SK-N-SH (cell line): Measurements from ENCODE around the gene NRG3. TPM values are rescaled to one million over a fixed set of nuclear protein-coding genes. Genes with fewer than 3 reads are reported as not detected.

Experiments used
- CTCF ChIA-PET: fragments of 300-600, 350-600 bp; formaldehyde crosslinking; extraction: SDS; loops from one replicate; lab custom pipeline; 2021; lab: Yijun Ruan, JAX
- POLR2A ChIA-PET: fragments of 350-600 bp; sonication (Branson Sonifier 250); formaldehyde crosslinking; extraction: SDS; loops from one replicate; lab custom pipeline; 2020; ENCODE audit warnings: antibody characterized with exemption, inconsistent platforms; lab: Yijun Ruan, JAX
- DNase-seq: peaks from one replicate; pipeline ENCODE4 v3.0.0; 2012
- H2AFZ ChIP-seq: fragments of 200-600 bp; sonication (generic); 2 replicates; pipeline ENCODE4 v1.8.1; 2016; ENCODE audit warnings: antibody characterized with exemption, mild to moderate bottlenecking, low read depth
- H3F3A ChIP-seq: fragments of 200-600 bp; sonication (generic); replicated peaks from 2 replicates; pipeline ENCODE3; 2016; ENCODE audit warnings: antibody characterized with exemption, mild to moderate bottlenecking; ENCODE audit not compliant: insufficient read depth
- H3K27ac ChIP-seq, 2 experiments: fragments of 200-500 bp in 1 of 2; fragments of 200-600 bp in 1 of 2; sonication (Bioruptor generic) in 1 of 2; sonication (generic), shearing (Covaris generic) in 1 of 2; 2 replicates each; pipeline versions ENCODE4 v1.5.1 to v1.6.1; 2014 to 2016; ENCODE audit warnings: low read depth in 2 of 2, inconsistent platforms in 1 of 2, low read length in 1 of 2, mild to moderate bottlenecking in 1 of 2, mixed read lengths in 1 of 2
- H3K27me3 ChIP-seq: fragments of 200-600 bp; sonication (generic), shearing (Covaris generic); 2 replicates; pipeline ENCODE4 v1.6.1; 2016; ENCODE audit warnings: mixed run types; ENCODE audit not compliant: insufficient read depth
- H3K36me3 ChIP-seq, 2 experiments: fragments of 200-500 bp in 1 of 2; fragments of 200-600 bp in 1 of 2; sonication (Bioruptor generic) in 1 of 2; sonication (generic) in 1 of 2; replicated peaks in 1 of 2; 2 replicates each; pipeline versions ENCODE3 to v1.5.1; 2014 to 2016; ENCODE audit warnings: low read length in 1 of 2, mild to moderate bottlenecking in 1 of 2; ENCODE audit not compliant: insufficient read depth in 2 of 2, control insufficient read depth in 1 of 2
- H3K4me1 ChIP-seq, 2 experiments: fragments of 200-500 bp in 1 of 2; fragments of 200-600 bp in 1 of 2; sonication (Bioruptor generic) in 1 of 2; sonication (generic), shearing (Covaris generic) in 1 of 2; 2 replicates each; pipeline versions ENCODE4 v1.5.1 to v1.6.1; 2014 to 2016; ENCODE audit warnings: low read depth in 1 of 2, low read length in 1 of 2, mixed run types in 1 of 2; ENCODE audit not compliant: insufficient read depth in 2 of 2, control insufficient read depth in 1 of 2
- H3K4me2 ChIP-seq: fragments of 200-600 bp; sonication (generic), shearing (Covaris generic); 2 replicates; pipeline ENCODE4 v1.6.1; 2017; ENCODE audit warnings: mixed run types
- H3K4me3 ChIP-seq, 2 experiments: fragments of 200-500 bp in 1 of 2; fragments of 200-600 bp in 1 of 2; sonication (Bioruptor generic) in 1 of 2; sonication (generic), shearing (Covaris generic) in 1 of 2; 2 replicates each; pipeline versions ENCODE4 v1.5.1 to v1.8.1; 2014 to 2016; ENCODE audit warnings: low read depth in 2 of 2, inconsistent platforms in 1 of 2, low read length in 1 of 2, mild to moderate bottlenecking in 1 of 2, mixed read lengths in 1 of 2, moderate library complexity in 1 of 2
- H3K79me2 ChIP-seq: fragments of 200-600 bp; sonication (generic); 2 replicates; pipeline ENCODE4 v1.8.1; 2017; ENCODE audit warnings: mild to moderate bottlenecking; ENCODE audit not compliant: insufficient read depth
- H3K9ac ChIP-seq: fragments of 200-600 bp; sonication (generic); 2 replicates; pipeline ENCODE4 v1.6.1; 2017; ENCODE audit warnings: mixed run types
- H3K9me2 ChIP-seq: fragments of 200-600 bp; sonication (generic); 2 replicates; pipeline ENCODE4 v1.6.1; 2017; ENCODE audit warnings: mixed run types
- H3K9me3 ChIP-seq: fragments of 200-600 bp; sonication (generic); 2 replicates; pipeline ENCODE4 v1.6.1; 2017; ENCODE audit warnings: mixed run types, mild to moderate bottlenecking, moderate library complexity
- H4K20me1 ChIP-seq: fragments of 200-600 bp; sonication (generic); 2 replicates; pipeline ENCODE4 v1.6.1; 2017; ENCODE audit warnings: mild to moderate bottlenecking, mixed run types; ENCODE audit not compliant: insufficient read depth
- CHD2 ChIP-seq: fragments of 150-350 bp; IDR thresholded peaks from 2 replicates; pipeline ENCODE4 v1.6.1; 2018; ENCODE audit warnings: low read length; ENCODE audit not compliant: partially characterized antibody
- EP300 ChIP-seq, 2 experiments: IDR thresholded peaks; 2 replicates each; pipeline versions ENCODE4 v1.4.0 to v1.6.1; 2012; ENCODE audit warnings: borderline replicate concordance in 1 of 2, low read depth in 1 of 2, low read length in 1 of 2
- EZH2phosphoT487 ChIP-seq: fragments of 200-600 bp; sonication (generic); IDR thresholded peaks from 2 replicates; pipeline ENCODE4 v1.6.1; 2017; ENCODE audit warnings: low read depth, mixed run types, mild to moderate bottlenecking, antibody characterized with exemption, moderate library complexity, borderline replicate concordance
- FOXM1 ChIP-seq: IDR thresholded peaks from 2 replicates; pipeline ENCODE4 v1.4.0; 2012; ENCODE audit warnings: low read depth, mild to moderate bottlenecking
- GABPA ChIP-seq: IDR thresholded peaks from 2 replicates; pipeline ENCODE4 v1.4.0; 2012; ENCODE audit warnings: low read depth, mild to moderate bottlenecking
- JUND ChIP-seq: IDR thresholded peaks from 2 replicates; pipeline ENCODE4 v1.4.0; 2012
- MXI1 ChIP-seq: IDR thresholded peaks from 2 replicates; pipeline ENCODE4 v1.6.1; 2012; ENCODE audit warnings: mild to moderate bottlenecking, low read depth, low read length, improper control_type of control experiment
- NFIC ChIP-seq: IDR thresholded peaks from 2 replicates; pipeline ENCODE4 v1.4.0; 2012; ENCODE audit warnings: borderline replicate concordance
- NRF1 ChIP-seq: IDR thresholded peaks from 2 replicates; pipeline ENCODE4 v1.6.1; 2012; ENCODE audit warnings: low read depth, mild to moderate bottlenecking, low read length
- POLR2AphosphoS5 ChIP-seq: IDR thresholded peaks from 2 replicates; pipeline ENCODE4 v1.6.1; 2012; ENCODE audit warnings: low read depth, low read length
- RAD21 ChIP-seq: IDR thresholded peaks from 2 replicates; pipeline ENCODE4 v1.6.1; 2012; ENCODE audit warnings: mild to moderate bottlenecking, low read length
- RCOR1 ChIP-seq: fragments of 150-350 bp; IDR thresholded peaks from 2 replicates; pipeline ENCODE4 v1.6.1; 2017; ENCODE audit warnings: antibody characterized with exemption, low read length
- YY1 ChIP-seq: IDR thresholded peaks from 2 replicates; pipeline ENCODE4 v1.4.0; 2012; ENCODE audit warnings: low read depth, mild to moderate bottlenecking
- WGBS: methylation state at CpG from one replicate; pipeline ENCODE4 v1.1.6; 2017; ENCODE audit warnings: low lambda C conversion rate; 5-methylcytosine and 5-hydroxymethylcytosine counted together
- polyA plus RNA-seq, 3 experiments: library from polyadenylated mRNA; depleted of rRNA; stranded (reverse); fragments of >200 nt; gene quantifications; 2 replicates each; pipeline ENCODE4 v1.2.3, GENCODE V29; 2012
- TF ChIP-seq, protein P1 (sequence below): IDR thresholded peaks from 2 replicates; pipeline ENCODE4; 2012
- TF ChIP-seq, protein P2 (sequence below): IDR thresholded peaks from 2 replicates; pipeline ENCODE4 v1.4.0; 2012; ENCODE audit warnings: low read depth

The NRG3 gene
- polyA plus RNA-seq, 1 of the 3 experiments (the other 2 are of a cell fraction) = 0.03 TPM

DNA sequence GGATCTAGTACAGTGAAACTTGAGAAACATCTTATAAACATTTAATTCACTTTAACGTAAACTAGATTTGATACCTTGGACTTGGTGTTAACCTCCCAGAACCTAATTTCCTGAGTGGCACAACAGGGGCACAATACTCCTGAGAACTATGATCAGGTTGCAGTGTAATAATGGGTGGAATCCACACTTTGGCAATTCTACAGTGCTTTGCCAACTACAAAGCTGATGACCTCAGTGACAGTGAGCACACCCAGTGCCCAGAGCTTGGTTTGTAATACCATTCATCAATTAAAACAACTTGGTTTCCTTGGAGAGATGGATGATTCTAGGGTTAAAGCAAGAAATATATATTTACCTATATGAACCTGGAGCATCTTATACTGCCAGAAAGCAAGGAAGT is 379.2 kb downstream of the NRG3 start:
- no peak for DNase-seq
- Histone ChIP-seq H3K79me2 (no peaks in the 10 kb centered on the region), H3K4me2 (no peak overlapping the region), H3K9ac (no peak overlapping the region), H4K20me1 (no peaks in the 10 kb centered on the region), H3K9me2 (no peaks in the 10 kb centered on the region), H3K36me3 (no peaks in the 10 kb centered on the region), H3K27ac (no peak overlapping the region), H3K4me3 (no peak overlapping the region), H3K27me3 (no peaks in the 10 kb centered on the region), H3F3A (no peaks in the 10 kb centered on the region), H3K4me1 (no peaks in the 10 kb centered on the region), H2AFZ (no peak overlapping the region), H3K9me3 (no peaks in the 10 kb centered on the region)
- TF ChIP-seq JUND (no peak), YY1 (no peak)
- ChIA-PET POLR2A (no interaction called here), CTCF (no interaction called here)
- 64% methylated on average over 1 of the region's 1 CpG for whole genome bisulfite sequencing

GRCh38 chr10:82256275-82256674 is 381.3 kb downstream of the NRG3 start:
- ChIA-PET CTCF (no interaction called here), POLR2A (no interaction called here)
- Histone ChIP-seq H4K20me1 (no peaks in the 10 kb centered on the region), H3K4me2 (no peak overlapping the region), H3K4me3 (no peak overlapping the region), H2AFZ (no peak overlapping the region), H3K36me3 (no peaks in the 10 kb centered on the region), H3K27me3 (no peaks in the 10 kb centered on the region), H3K9ac (no peak overlapping the region), H3K4me1 (no peaks in the 10 kb centered on the region), H3K79me2 (no peaks in the 10 kb centered on the region), H3F3A (no peaks in the 10 kb centered on the region), H3K27ac (no peak overlapping the region), H3K9me2 (no peaks in the 10 kb centered on the region), H3K9me3 (no peaks in the 10 kb centered on the region)
- 43% methylated on average over 3 of the region's 3 CpGs for WGBS
- DNase-seq = no peak
- no peak for TF ChIP-seq NRF1

GRCh38 chr10:82266438-82266837 is 391.4 kb downstream of the NRG3 start:
- H3K27ac ChIP-seq = no peak overlapping the region
- H3K79me2 ChIP-seq = no peaks in the 10 kb centered on the region
- 9% methylated on average over 1 of the region's 1 CpG for WGBS
- H3K36me3 ChIP-seq = no peaks in the 10 kb centered on the region
- no peak overlapping the region for H3K4me3 ChIP-seq
- POLR2A ChIA-PET = no interaction called here
- no peak overlapping the region for H3K9ac ChIP-seq
- H4K20me1 ChIP-seq = no peaks in the 10 kb centered on the region
- TF ChIP-seq RCOR1 = no peak
- no peak for TF ChIP-seq RAD21
- TF ChIP-seq EZH2phosphoT487 = no peak
- no peak for TF ChIP-seq POLR2AphosphoS5
- TF ChIP-seq CHD2 = no peak
- TF ChIP-seq MXI1 = no peak
- TF ChIP-seq, protein P1, sequence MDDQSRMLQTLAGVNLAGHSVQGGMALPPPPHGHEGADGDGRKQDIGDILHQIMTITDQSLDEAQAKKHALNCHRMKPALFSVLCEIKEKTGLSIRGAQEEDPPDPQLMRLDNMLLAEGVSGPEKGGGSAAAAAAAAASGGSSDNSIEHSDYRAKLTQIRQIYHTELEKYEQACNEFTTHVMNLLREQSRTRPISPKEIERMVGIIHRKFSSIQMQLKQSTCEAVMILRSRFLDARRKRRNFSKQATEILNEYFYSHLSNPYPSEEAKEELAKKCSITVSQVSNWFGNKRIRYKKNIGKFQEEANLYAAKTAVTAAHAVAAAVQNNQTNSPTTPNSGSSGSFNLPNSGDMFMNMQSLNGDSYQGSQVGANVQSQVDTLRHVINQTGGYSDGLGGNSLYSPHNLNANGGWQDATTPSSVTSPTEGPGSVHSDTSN = no peak
- TF ChIP-seq EP300 (IDR thresholded peaks at IDR 0.05; ENCODE audit: borderline replicate concordance in 1 of 2, low read depth in 1 of 2, low read length in 1 of 2) = no peak
- TF ChIP-seq YY1 = no peak
- no peak for TF ChIP-seq NFIC
- no peak for TF ChIP-seq JUND
- TF ChIP-seq, protein P2, sequence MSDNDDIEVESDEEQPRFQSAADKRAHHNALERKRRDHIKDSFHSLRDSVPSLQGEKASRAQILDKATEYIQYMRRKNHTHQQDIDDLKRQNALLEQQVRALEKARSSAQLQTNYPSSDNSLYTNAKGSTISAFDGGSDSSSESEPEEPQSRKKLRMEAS = no peak
- TF ChIP-seq GABPA = no peak
- TF ChIP-seq FOXM1 = no peak
- CTCF ChIA-PET = interaction anchor here (1.5 kb wide), 1 partner anchor 20 kb away, joined by 3 read pairs; no protein-coding TSS in a partner anchor
- H3K4me1 ChIP-seq = no peaks in the 10 kb centered on the region; a peak in 1 of 4 replicates
- no peak for DNase-seq
- H3K27me3 ChIP-seq = no peaks in the 10 kb centered on the region
- H3K9me3 ChIP-seq = no peaks in the 10 kb centered on the region
- H3K9me2 ChIP-seq = no peaks in the 10 kb centered on the region
- H2AFZ ChIP-seq = no peak overlapping the region
- no peak overlapping the region for H3K4me2 ChIP-seq
- H3F3A ChIP-seq = no peaks in the 10 kb centered on the region
